ENCODE data around the gene RPS6KA1. TPM values are rescaled to one million over a fixed set of nuclear protein-coding genes. Genes with fewer than 3 reads are reported as not detected.
A peak's percentile ranks its signal among the peaks of the same experiment; 100 is the strongest.

RPS6KA1 gene
- total RNA-seq, 4 donors from 2014 or later, result 3.5 to 8.5 (median 6.2) TPM

- Histone ChIP-seq H3K36me3 (no peaks in the 10 kb centered on the region), H3K9me3 (no peaks in the 10 kb centered on the region), H3K27ac (no peak overlapping the region), H3K4me3 (no peak overlapping the region), H3K4me1 (peaks cover 0 to 18% (median 0%) of the 10 kb centered on the region in 3 donors), H3K27me3 (no peaks in the 10 kb centered on the region)
- WGBS, 2 donors (ENCODE audit: low coverage in 1 of 2), result 100% methylated on average over 1 of the region's 2 CpGs; no CpG with 5 or more reads in 1 of the 2 donors
- TF ChIP-seq POLR2A (IDR thresholded peaks at IDR 0.05), result no peak
- TF ChIP-seq EP300 (IDR thresholded peaks at IDR 0.05), result no peak
- TF ChIP-seq POLR2AphosphoS5 (IDR thresholded peaks at IDR 0.05), result no peak
- TF ChIP-seq CTCF (IDR thresholded peaks at IDR 0.05), result no peak
- ATAC-seq, result no peak
These were observed 7.0 kb downstream of the RPS6KA1 start for GRCh38 chr1:26536521-26536920.

GRCh38 chr1:26537951-26538352, 8.4 kb downstream of the RPS6KA1 start:
- WGBS, 2 donors (ENCODE audit: low coverage in 1 of 2), result 83% methylated on average over 1 of the region's 2 CpGs; no CpG with 5 or more reads in 1 of the 2 donors
- H3K4me3 ChIP-seq, result no peak overlapping the region
- H3K4me1 ChIP-seq, result peaks cover 0 to 23% (median 0%) of the 10 kb centered on the region in 3 donors
- no peak overlapping the region for H3K27ac ChIP-seq
- no peak for ATAC-seq
- H3K9me3 ChIP-seq, result no peaks in the 10 kb centered on the region
- no peaks in the 10 kb centered on the region for H3K36me3 ChIP-seq
- H3K27me3 ChIP-seq, result no peaks in the 10 kb centered on the region
- TF ChIP-seq EP300 (IDR thresholded peaks at IDR 0.05) (no peak), POLR2A (IDR thresholded peaks at IDR 0.05) (no peak), POLR2AphosphoS5 (IDR thresholded peaks at IDR 0.05) (no peak), CTCF (IDR thresholded peaks at IDR 0.05) (no peak)

GRCh38 chr1:26538480-26539412, 9.2 kb downstream of the RPS6KA1 start:
- ATAC-seq, result no peak
- TF ChIP-seq CTCF (IDR thresholded peaks at IDR 0.05) (peak in 1 of 4 experiments; percentile 33), EP300 (IDR thresholded peaks at IDR 0.05) (no peak)
- 97 to 100% methylated on average over 1 to 3 of the region's 14 CpGs for WGBS, 2 donors (ENCODE audit: low coverage in 1 of 2)
- Histone ChIP-seq H3K36me3 (no peaks in the 10 kb centered on the region), H3K27me3 (no peaks in the 10 kb centered on the region), H3K9me3 (no peaks in the 10 kb centered on the region), H3K27ac (no peak overlapping the region), H3K4me1 (peaks cover 0 to 23% (median 0%) of the 10 kb centered on the region in 3 donors), H3K4me3 (no peak overlapping the region)

- no peak for ATAC-seq
- H3K4me3 ChIP-seq, result no peak overlapping the region
- H3K4me1 ChIP-seq, result peaks cover 0 to 23% (median 0%) of the 10 kb centered on the region in 3 donors
- 14 to 44% methylated on average over 3 to 5 of the region's 6 CpGs for WGBS, 2 donors (ENCODE audit: low coverage in 1 of 2)
- TF ChIP-seq EP300 (IDR thresholded peaks at IDR 0.05) (no peak), POLR2AphosphoS5 (IDR thresholded peaks at IDR 0.05) (no peak), POLR2A (IDR thresholded peaks at IDR 0.05) (no peak), CTCF (IDR thresholded peaks at IDR 0.05) (no peak)
- H3K27ac ChIP-seq, result peak overlapping the region in 3 of 4 donors; percentile 11 to 50 (median 20)
- H3K36me3 ChIP-seq, result no peaks in the 10 kb centered on the region
- no peaks in the 10 kb centered on the region for H3K9me3 ChIP-seq
- H3K27me3 ChIP-seq, result no peaks in the 10 kb centered on the region
These were observed 10.2 kb downstream of the RPS6KA1 start for GRCh38 chr1:26539722-26540121.

GRCh38 chr1:26540351-26540750, 10.8 kb downstream of the RPS6KA1 start:
- H3K36me3 ChIP-seq, result no peaks in the 10 kb centered on the region
- H3K27me3 ChIP-seq, result no peaks in the 10 kb centered on the region
- TF ChIP-seq EP300 (IDR thresholded peaks at IDR 0.05), result no peak
- TF ChIP-seq POLR2AphosphoS5 (IDR thresholded peaks at IDR 0.05), result no peak
- TF ChIP-seq CTCF (IDR thresholded peaks at IDR 0.05), result no peak
- TF ChIP-seq POLR2A (IDR thresholded peaks at IDR 0.05), result no peak
- H3K9me3 ChIP-seq, result no peaks in the 10 kb centered on the region
- H3K4me3 ChIP-seq, result no peak overlapping the region
- no CpG with 5 or more reads among the region's 3 CpGs for WGBS, 2 donors (ENCODE audit: low coverage in 1 of 2)
- H3K4me1 ChIP-seq, result peaks cover 0 to 23% (median 0%) of the 10 kb centered on the region in 3 donors
- no peak for ATAC-seq
- no peak overlapping the region for H3K27ac ChIP-seq
